ENCODE measurements around the gene SDHAF1.

Gene SDHAF1

GRCh38 chr19:36009220-36009619 lies 14.2 kb downstream of the SDHAF1 start:
- no peak overlapping the region for H3K27ac ChIP-seq (ENCODE audit: low read length)
- H3K27me3 ChIP-seq (ENCODE audit: insufficient read depth, low read length), result no peaks in the 10 kb centered on the region
- peak overlapping the region; percentile 77 for H3K4me3 ChIP-seq (ENCODE audit: low read length)
- no peaks in the 10 kb centered on the region for H3K9me3 ChIP-seq (ENCODE audit: insufficient read depth, low read depth, low read length)
- H3K36me3 ChIP-seq (ENCODE audit: insufficient read depth, low read depth, low read length), result peaks cover 3% of the 10 kb centered on the region; the same call in 1 of the 2 replicates
- peak overlapping the region; percentile 83; the same call in 1 of the 2 replicates for H3K9ac ChIP-seq (ENCODE audit: low read depth, low read length)
- H3K4me1 ChIP-seq (ENCODE audit: insufficient read depth, low read length), result no peaks in the 10 kb centered on the region; the same call in 1 of the 2 replicates

- H3K27me3 ChIP-seq (ENCODE audit: insufficient read depth, low read length), result no peaks in the 10 kb centered on the region
- no peaks in the 10 kb centered on the region for H3K9me3 ChIP-seq (ENCODE audit: insufficient read depth, low read depth, low read length)
- peak overlapping the region; percentile 83; the same call in 1 of the 2 replicates for H3K9ac ChIP-seq (ENCODE audit: low read depth, low read length)
- H3K36me3 ChIP-seq (ENCODE audit: insufficient read depth, low read depth, low read length), result no peaks in the 10 kb centered on the region; the same call in 1 of the 2 replicates
- peaks cover 1% of the 10 kb centered on the region; the same call in 1 of the 2 replicates for H3K4me1 ChIP-seq (ENCODE audit: insufficient read depth, low read length)
- peak overlapping the region; percentile 77; the same call in 1 of the 2 replicates for H3K4me3 ChIP-seq (ENCODE audit: low read length)
- no peak overlapping the region for H3K27ac ChIP-seq (ENCODE audit: low read length)
These were observed 14.8 kb downstream of the SDHAF1 start for GRCh38 chr19:36009633-36010379.

- Histone ChIP-seq H3K4me1 (ENCODE audit: insufficient read depth, low read length) (peaks cover 4% of the 10 kb centered on the region; the same call in 1 of the 2 replicates), H3K9me3 (ENCODE audit: insufficient read depth, low read depth, low read length) (no peaks in the 10 kb centered on the region), H3K36me3 (ENCODE audit: insufficient read depth, low read depth, low read length) (no peaks in the 10 kb centered on the region), H3K9ac (ENCODE audit: low read depth, low read length) (no peak overlapping the region), H3K27ac (ENCODE audit: low read length) (no peak overlapping the region), H3K4me3 (ENCODE audit: low read length) (no peak overlapping the region), H3K27me3 (ENCODE audit: insufficient read depth, low read length) (no peaks in the 10 kb centered on the region)
These were observed 15.4 kb downstream of the SDHAF1 start for GRCh38 chr19:36010402-36010801.

- no peaks in the 10 kb centered on the region for H3K9me3 ChIP-seq (ENCODE audit: insufficient read depth, low read depth, low read length)
- H3K27ac ChIP-seq (ENCODE audit: low read length), result no peak overlapping the region
- no peaks in the 10 kb centered on the region for H3K36me3 ChIP-seq (ENCODE audit: insufficient read depth, low read depth, low read length)
- H3K4me3 ChIP-seq (ENCODE audit: low read length), result peak overlapping the region; percentile 91
- H3K27me3 ChIP-seq (ENCODE audit: insufficient read depth, low read length), result no peaks in the 10 kb centered on the region
- peaks cover 4% of the 10 kb centered on the region; the same call in 1 of the 2 replicates for H3K4me1 ChIP-seq (ENCODE audit: insufficient read depth, low read length)
- H3K9ac ChIP-seq (ENCODE audit: low read depth, low read length), result peak overlapping the region; percentile 89; the same call in 1 of the 2 replicates
These were observed 18.5 kb downstream of the SDHAF1 start for GRCh38 chr19:36013280-36014011.

- Histone ChIP-seq H3K9ac (ENCODE audit: low read depth, low read length) (peak within 1 kb of the TSS; percentile 89; the same call in 1 of the 2 replicates), H3K9me3 (ENCODE audit: insufficient read depth, low read depth, low read length) (no peaks in the 10 kb centered on the region), H3K4me1 (ENCODE audit: insufficient read depth, low read length) (peaks cover 4% of the 10 kb centered on the region; the same call in 1 of the 2 replicates), H3K36me3 (ENCODE audit: insufficient read depth, low read depth, low read length) (no peaks in the 10 kb centered on the region), H3K27ac (ENCODE audit: low read length) (no peak within 1 kb of the TSS), H3K4me3 (ENCODE audit: low read length) (peak within 1 kb of the TSS; percentile 91), H3K27me3 (ENCODE audit: insufficient read depth, low read length) (no peaks in the 10 kb centered on the region)
These were observed 19.3 kb downstream of the SDHAF1 start, which contains the start of gene ALKBH6 for GRCh38 chr19:36014012-36014924. Gene ALKBH6 (minus strand): TSS chr19:36014213. CDS start chr19:36013397, 816 bp downstream.

- H3K36me3 ChIP-seq (ENCODE audit: insufficient read depth, low read depth, low read length), result peaks cover 26% of the 10 kb centered on the region
- H3K27ac ChIP-seq (ENCODE audit: low read length), result no peak overlapping the region
- H3K4me1 ChIP-seq (ENCODE audit: insufficient read depth, low read length), result 0 out of 2 replicates have a peak, but pooled peaks cover 4% of the 10 kb centered on the region
- H3K27me3 ChIP-seq (ENCODE audit: insufficient read depth, low read length), result no peaks in the 10 kb centered on the region
- no peaks in the 10 kb centered on the region for H3K9me3 ChIP-seq (ENCODE audit: insufficient read depth, low read depth, low read length)
- H3K4me3 ChIP-seq (ENCODE audit: low read length), result no peak overlapping the region
- H3K9ac ChIP-seq (ENCODE audit: low read depth, low read length), result no peak overlapping the region
These were observed 24.2 kb downstream of the SDHAF1 start for GRCh38 chr19:36019061-36019670.

- H3K4me1 ChIP-seq (ENCODE audit: insufficient read depth, low read length), result no peaks in the 10 kb centered on the region
- no peak overlapping the region for H3K4me3 ChIP-seq (ENCODE audit: low read length)
- H3K9me3 ChIP-seq (ENCODE audit: insufficient read depth, low read depth, low read length), result no peaks in the 10 kb centered on the region
- H3K36me3 ChIP-seq (ENCODE audit: insufficient read depth, low read depth, low read length), result peaks cover 33% of the 10 kb centered on the region
- H3K9ac ChIP-seq (ENCODE audit: low read depth, low read length), result no peak overlapping the region
- H3K27ac ChIP-seq (ENCODE audit: low read length), result no peak overlapping the region
- no peaks in the 10 kb centered on the region for H3K27me3 ChIP-seq (ENCODE audit: insufficient read depth, low read length)
These were observed 28.4 kb downstream of the SDHAF1 start for GRCh38 chr19:36023432-36023831.

- H3K27me3 ChIP-seq (ENCODE audit: insufficient read depth, low read length), result no peaks in the 10 kb centered on the region
- no peak overlapping the region for H3K4me3 ChIP-seq (ENCODE audit: low read length)
- H3K9ac ChIP-seq (ENCODE audit: low read depth, low read length), result no peak overlapping the region
- H3K9me3 ChIP-seq (ENCODE audit: insufficient read depth, low read depth, low read length), result no peaks in the 10 kb centered on the region
- H3K27ac ChIP-seq (ENCODE audit: low read length), result no peak overlapping the region
- H3K4me1 ChIP-seq (ENCODE audit: insufficient read depth, low read length), result no peaks in the 10 kb centered on the region
- peaks cover 32% of the 10 kb centered on the region for H3K36me3 ChIP-seq (ENCODE audit: insufficient read depth, low read depth, low read length)
These were observed 30.6 kb downstream of the SDHAF1 start for GRCh38 chr19:36025541-36025940.

- Histone ChIP-seq H3K4me3 (ENCODE audit: low read length) (no peak overlapping the region), H3K36me3 (ENCODE audit: insufficient read depth, low read depth, low read length) (peaks cover 25% of the 10 kb centered on the region), H3K9ac (ENCODE audit: low read depth, low read length) (no peak overlapping the region), H3K27ac (ENCODE audit: low read length) (no peak overlapping the region), H3K4me1 (ENCODE audit: insufficient read depth, low read length) (no peaks in the 10 kb centered on the region), H3K9me3 (ENCODE audit: insufficient read depth, low read depth, low read length) (no peaks in the 10 kb centered on the region), H3K27me3 (ENCODE audit: insufficient read depth, low read length) (no peaks in the 10 kb centered on the region)
These were observed 31.3 kb downstream of the SDHAF1 start for GRCh38 chr19:36026091-36026876.

GRCh38 chr19:36027696-36028095 lies 32.7 kb downstream of the SDHAF1 start:
- Histone ChIP-seq H3K27ac (ENCODE audit: low read length) (no peak overlapping the region), H3K36me3 (ENCODE audit: insufficient read depth, low read depth, low read length) (peaks cover 18% of the 10 kb centered on the region), H3K9me3 (ENCODE audit: insufficient read depth, low read depth, low read length) (no peaks in the 10 kb centered on the region), H3K9ac (ENCODE audit: low read depth, low read length) (no peak overlapping the region), H3K4me1 (ENCODE audit: insufficient read depth, low read length) (no peaks in the 10 kb centered on the region), H3K27me3 (ENCODE audit: insufficient read depth, low read length) (no peaks in the 10 kb centered on the region), H3K4me3 (ENCODE audit: low read length) (no peak overlapping the region)

Data from iPS-20b (cell line).